ENCODE data around the gene SWSAP1. TPM values are rescaled to one million over a fixed set of nuclear protein-coding genes. Genes with fewer than 3 reads are reported as not detected.

SWSAP1 gene
- polyA plus RNA-seq, 1 of the 3 experiments (the other 2 are of a cell fraction) = 2.8 TPM

- H2AFZ ChIP-seq (ENCODE audit: low read depth) = no peak overlapping the region
- POLR2A ChIA-PET = interaction anchor here (0.7 to 0.8 kb wide), 2 partner anchors 33 to 150 kb away, joined by 4 read pairs; partner anchors contain the start of genes ECSIT and TMEM205
- no peaks in the 10 kb centered on the region for H3K36me3 ChIP-seq (replicated peaks in 1 of 2; ENCODE audit: control insufficient read depth in 1 of 2, insufficient read depth in 2 of 2, low read length in 1 of 2)
- no peaks in the 10 kb centered on the region for H3K27me3 ChIP-seq (ENCODE audit: insufficient read depth)
- H3K79me2 ChIP-seq (ENCODE audit: insufficient read depth) = peaks cover 23% of the 10 kb centered on the region
- peak overlapping the region; percentile 66 for H3K4me2 ChIP-seq
- peak; percentile 72 for DNase-seq
- no peaks in the 10 kb centered on the region for H3K9me3 ChIP-seq
- H3K9ac ChIP-seq = peak overlapping the region; percentile 23; the same call in 1 of the 2 replicates
- H3K27ac ChIP-seq (ENCODE audit: low read depth in 2 of 2, low read length in 1 of 2) = peak overlapping the region in 1 of 2 experiments; percentile 88; a peak in 3 of 4 replicates
- peaks cover 16 to 31% of the 10 kb centered on the region in 2 experiments for H3K4me1 ChIP-seq (ENCODE audit: control insufficient read depth in 1 of 2, insufficient read depth in 2 of 2, low read depth in 1 of 2, low read length in 1 of 2)
- no peak overlapping the region; a peak in 1 of 4 replicates for H3K4me3 ChIP-seq (ENCODE audit: low read depth in 2 of 2, low read length in 1 of 2)
- CTCF ChIA-PET = interaction anchor here (0.7 to 5.9 kb wide), 13 partner anchors 8 to 104 kb away, joined by 3 to 66 read pairs (median 7); partner anchors contain the start of genes ELAVL3, ODAD3, PRKCSH and RGL3
- H4K20me1 ChIP-seq (ENCODE audit: insufficient read depth) = no peaks in the 10 kb centered on the region
- TF ChIP-seq NFIC (IDR thresholded peaks at IDR 0.05; ENCODE audit: borderline replicate concordance) = peak; percentile 90
- peak; percentile 59 for TF ChIP-seq SMC3 (IDR thresholded peaks at IDR 0.05; ENCODE audit: low read depth, low read length)
- TF ChIP-seq FOSL2 (IDR thresholded peaks at IDR 0.05; ENCODE audit: borderline replicate concordance, low read depth) = peak; percentile 87
- no peak for TF ChIP-seq MEF2A (IDR thresholded peaks at IDR 0.05; ENCODE audit: borderline replicate concordance, low read depth)
- peak in 1 of 2 experiments; percentile 45; a peak in 1 of 4 replicates for TF ChIP-seq EP300 (IDR thresholded peaks at IDR 0.05; ENCODE audit: borderline replicate concordance in 1 of 2, low read depth in 1 of 2, low read length in 1 of 2)
- no peak; the same call in 1 of the 2 replicates for TF ChIP-seq RXRA (IDR thresholded peaks at IDR 0.05; ENCODE audit: borderline replicate concordance, low read depth)
- TF ChIP-seq YY1 (IDR thresholded peaks at IDR 0.05; ENCODE audit: low read depth) = no peak
- TF ChIP-seq RFX5 (IDR thresholded peaks at IDR 0.05; ENCODE audit: low read length) = no peak
- TF ChIP-seq GATA2 (CRISPR knock-in tag; IDR thresholded peaks at IDR 0.05) = no peak
- TF ChIP-seq MXI1 (IDR thresholded peaks at IDR 0.05; ENCODE audit: low read depth, low read length) = no peak
- no peak for TF ChIP-seq PBX3 (IDR thresholded peaks at IDR 0.05)
- no peak for TF ChIP-seq USF1 (IDR thresholded peaks at IDR 0.05; ENCODE audit: borderline replicate concordance, low read depth)
- no peak for TF ChIP-seq IRF3 (IDR thresholded peaks at IDR 0.05; ENCODE audit: low read depth, low read length)
- no peak for TF ChIP-seq REST (IDR thresholded peaks at IDR 0.05; ENCODE audit: low read depth, low read length)
- TF ChIP-seq RAD21 (IDR thresholded peaks at IDR 0.05; ENCODE audit: low read length) = peak; percentile 76
- TF ChIP-seq CTCF (IDR thresholded peaks at IDR 0.05) = peak; percentile 52
- peak; percentile 63 for TF ChIP-seq TCF12 (IDR thresholded peaks at IDR 0.05)
- no peak for TF ChIP-seq GABPA (IDR thresholded peaks at IDR 0.05; ENCODE audit: low read depth)
- H3F3A ChIP-seq (replicated peaks; ENCODE audit: insufficient read depth) = peaks cover 33% of the 10 kb centered on the region
- H3K9me2 ChIP-seq = no peaks in the 10 kb centered on the region
- 26% methylated on average over 6 of the region's 8 CpGs for WGBS (ENCODE audit: low lambda C conversion rate)
These were observed 4.1 kb downstream of the SWSAP1 start for GRCh38 chr19:11378319-11379189.
